Stimulated activated CD4-positive, alpha-beta T cell treated with anti-CD3 and anti-CD28 coated beads, TNF-alpha, amount 100 ng/mL, for 24 hours (primary cell): ENCODE data around the gene BIN1.
A peak's percentile ranks its signal among the peaks of the same experiment; 100 is the strongest.

Source experiments
- DNase-seq, 3 experiments: peaks; one replicate each; pipeline ENCODE4 v3.0.0-alpha.2; 2020; ENCODE audit warnings: low read depth in 3 of 3

Gene BIN1

GRCh38 chr2:127106991-127107621 lies at the start of gene BIN1:
TSS of gene BIN1 (minus strand) at chr2:127107154. CDS start at chr2:127106943, 211 bp downstream.
- DNase-seq: peak; percentile 34 to 79 (median 59)

GRCh38 chr2:127155947-127156346 lies 49.0 kb upstream of the BIN1 start:
- DNase-seq: no peak

GRCh38 chr2:127155028-127155581 lies 48.2 kb upstream of the BIN1 start:
- DNase-seq: no peak

GRCh38 chr2:127154396-127154795 lies 47.4 kb upstream of the BIN1 start:
- no peak for DNase-seq

GRCh38 chr2:127153691-127154158 lies 46.8 kb upstream of the BIN1 start:
- DNase-seq: no peak

- no peak for DNase-seq
Measured at GRCh38 chr2:127150996-127151395, 44.0 kb upstream of the BIN1 start.

GRCh38 chr2:127149384-127149783 lies 42.4 kb upstream of the BIN1 start:
- DNase-seq: no peak

- DNase-seq: no peak
Measured at GRCh38 chr2:127146820-127147502, 40.0 kb upstream of the BIN1 start.

GRCh38 chr2:127146071-127146725 lies 39.2 kb upstream of the BIN1 start:
- no peak for DNase-seq

- no peak for DNase-seq
Measured at GRCh38 chr2:127145280-127145895, 38.4 kb upstream of the BIN1 start.

- no peak for DNase-seq
Measured at GRCh38 chr2:127143841-127144782, 37.2 kb upstream of the BIN1 start.

- DNase-seq: no peak
Measured at GRCh38 chr2:127142663-127143630, 36.0 kb upstream of the BIN1 start.

- DNase-seq: no peak
Measured at GRCh38 chr2:127140538-127140937, 33.6 kb upstream of the BIN1 start.

- DNase-seq: no peak
Measured at GRCh38 chr2:127139766-127140165, 32.8 kb upstream of the BIN1 start.

- DNase-seq: no peak
Measured at GRCh38 chr2:127138281-127138680, 31.3 kb upstream of the BIN1 start.

- no peak for DNase-seq
Measured at GRCh38 chr2:127137741-127138140, 30.8 kb upstream of the BIN1 start.

GRCh38 chr2:127137225-127137624 lies 30.3 kb upstream of the BIN1 start:
- DNase-seq: no peak

- DNase-seq: no peak
Measured at GRCh38 chr2:127134833-127135830, 28.2 kb upstream of the BIN1 start.

- DNase-seq: no peak
Measured at GRCh38 chr2:127134235-127134634, 27.3 kb upstream of the BIN1 start.
